CD14-positive monocyte (primary cell): Measurements from ENCODE around the gene GNG2. TPM values are rescaled to one million over a fixed set of nuclear protein-coding genes. Genes with fewer than 3 reads are reported as not detected.
A peak's percentile ranks its signal among the peaks of the same experiment; 100 is the strongest.

Source experiments
- DNase-seq, 3 donors: peaks; one replicate each; pipeline ENCODE4 v3.0.0-alpha.2; 2011 to 2022
- H2AFZ ChIP-seq: 2 replicates; pipeline ENCODE4 v1.6.0; 2012; ENCODE audit warnings: mild to moderate bottlenecking, low read depth, low read length, inconsistent platforms; ENCODE audit not compliant: insufficient read depth, poor library complexity, severe bottlenecking
- H3K27ac ChIP-seq, 2 donors: 1 replicate in 1 of 2; 2 replicates in 1 of 2; pipeline ENCODE4 v1.5.1; 2012 to 2013; ENCODE audit warnings: low read length in 2 of 2, control low read depth in 1 of 2, inconsistent platforms in 1 of 2, low read depth in 1 of 2, mild to moderate bottlenecking in 1 of 2
- H3K27me3 ChIP-seq, 2 donors: one replicate each; pipeline versions ENCODE4 v1.6.0 to v1.6.1; 2011 to 2013; ENCODE audit warnings: low read length in 2 of 2; ENCODE audit not compliant: control insufficient read depth in 2 of 2, insufficient read depth in 2 of 2
- H3K36me3 ChIP-seq, 2 donors: replicated peaks in 1 of 2; 1 replicate in 1 of 2; 2 replicates in 1 of 2; pipeline versions ENCODE4 v1.5.1 to v1.6.1; 2012 to 2013; ENCODE audit warnings: low read length in 2 of 2, control low read depth in 1 of 2, inconsistent platforms in 1 of 2, mild to moderate bottlenecking in 1 of 2; ENCODE audit not compliant: insufficient read depth in 2 of 2, control insufficient read depth in 1 of 2
- H3K4me1 ChIP-seq, 2 donors: 1 replicate in 1 of 2; 2 replicates in 1 of 2; pipeline versions ENCODE4 v1.5.1 to v1.6.1; 2012 to 2013; ENCODE audit warnings: low read length in 2 of 2, control low read depth in 1 of 2, inconsistent platforms in 1 of 2, mild to moderate bottlenecking in 1 of 2, moderate library complexity in 1 of 2; ENCODE audit not compliant: insufficient read depth in 2 of 2, control insufficient read depth in 1 of 2
- H3K4me2 ChIP-seq: replicated peaks from 2 replicates; pipeline ENCODE3; 2012; ENCODE audit warnings: low read length, moderate library complexity, mild to moderate bottlenecking; ENCODE audit not compliant: poor library complexity, severe bottlenecking; ENCODE audit errors: extremely low read depth
- H3K4me3 ChIP-seq, 3 experiments: fragments of 200-600 bp in 1 of 3; sonication (generic) in 1 of 3; replicated peaks in 1 of 3; 1 replicate in 2 of 3; 2 replicates in 1 of 3; pipeline ENCODE4 v1.5.1; 2011 to 2013; ENCODE audit warnings: low read length in 3 of 3, mild to moderate bottlenecking in 3 of 3, control low read depth in 2 of 3, low read depth in 2 of 3, inconsistent platforms in 1 of 3, moderate library complexity in 1 of 3
- H3K79me2 ChIP-seq: 2 replicates; pipeline ENCODE4 v1.6.0; 2012; ENCODE audit warnings: mild to moderate bottlenecking, control low read depth, inconsistent platforms, low read length, moderate library complexity; ENCODE audit not compliant: insufficient read depth
- H3K9ac ChIP-seq: 2 replicates; pipeline ENCODE4 v1.6.0; 2017; ENCODE audit warnings: low read length, mild to moderate bottlenecking; ENCODE audit not compliant: insufficient read depth, poor library complexity, severe bottlenecking
- H3K9me3 ChIP-seq, 2 donors: replicated peaks in 1 of 2; 1 replicate in 1 of 2; 2 replicates in 1 of 2; pipeline versions ENCODE4 v1.5.1 to v1.6.1; 2012 to 2013; ENCODE audit warnings: low read length in 2 of 2, control low read depth in 1 of 2; ENCODE audit not compliant: control insufficient read depth in 1 of 2, insufficient read depth in 1 of 2
- H4K20me1 ChIP-seq: 2 replicates; pipeline ENCODE4 v1.6.0; 2012; ENCODE audit warnings: mild to moderate bottlenecking, low read length, control low read depth, moderate library complexity; ENCODE audit not compliant: insufficient read depth
- H3K27ac Mint-ChIP-seq, 7 donors: one replicate each; pipeline ENCODE4 v1.8.0; 2020; ENCODE audit warnings: mild to moderate bottlenecking in 7 of 7, mixed read lengths in 7 of 7, moderate library complexity in 6 of 7, inconsistent platforms in 2 of 7
- H3K27me3 Mint-ChIP-seq, 3 donors: one replicate each; pipeline ENCODE4 v1.8.0; 2021 to 2022; ENCODE audit warnings: low read depth in 3 of 3, mild to moderate bottlenecking in 3 of 3, mixed read lengths in 3 of 3, moderate library complexity in 3 of 3, inconsistent platforms in 1 of 3
- H3K36me3 Mint-ChIP-seq, 2 donors: one replicate each; pipeline ENCODE4 v1.8.0; 2020; ENCODE audit warnings: mixed read lengths in 2 of 2, inconsistent platforms in 1 of 2, mild to moderate bottlenecking in 1 of 2
- H3K4me1 Mint-ChIP-seq: one replicate; pipeline ENCODE4 v1.8.0; 2020; ENCODE audit warnings: mild to moderate bottlenecking, mixed read lengths
- H3K4me3 Mint-ChIP-seq, 2 donors: one replicate each; pipeline ENCODE4 v1.8.0; 2020; ENCODE audit warnings: mild to moderate bottlenecking in 2 of 2, mixed read lengths in 2 of 2, moderate library complexity in 1 of 2
- H3K9me3 Mint-ChIP-seq, 7 donors: one replicate each; pipeline ENCODE4 v1.8.0; 2020 to 2022; ENCODE audit warnings: mixed read lengths in 7 of 7, mild to moderate bottlenecking in 6 of 7, moderate library complexity in 6 of 7, inconsistent platforms in 2 of 7
- WGBS: methylation state at CpG from one replicate; pipeline ENCODE4 v1.1.5; 2013; ENCODE audit warnings: missing lambda C conversion rate; ENCODE audit not compliant: insufficient coverage; 5-methylcytosine and 5-hydroxymethylcytosine counted together
- intact Hi-C, 2 donors: fragments of 100-400 bp; cut with micrococcal nuclease; formaldehyde crosslinking; loops; one replicate each; pipeline versions ENCODE4 v1.15.0 to v1.15.1; 2023
- polyA plus RNA-seq, 3 donors: library from polyadenylated mRNA; depleted of rRNA in 1 of 3; unstranded in 2 of 3; stranded (reverse) in 1 of 3; fragments of 300-500 nt in 2 of 3; fragments of >200 nt in 1 of 3; fragmentation: Illumina TruSeq in 2 of 3; gene quantifications; 1 replicate in 2 of 3; 2 replicates in 1 of 3; pipeline ENCODE4 v1.2.3, GENCODE V29; 2012 to 2021
- TF ChIP-seq, protein P1 (sequence below): fragments of 200-600 bp; IDR thresholded peaks from one replicate; pipeline ENCODE4 v1.8.0; 2022; ENCODE audit warnings: antibody characterized with exemption, mild to moderate bottlenecking

Gene GNG2
- polyA plus RNA-seq, 3 donors = 42.7 to 151 (median 146) TPM

DNA sequence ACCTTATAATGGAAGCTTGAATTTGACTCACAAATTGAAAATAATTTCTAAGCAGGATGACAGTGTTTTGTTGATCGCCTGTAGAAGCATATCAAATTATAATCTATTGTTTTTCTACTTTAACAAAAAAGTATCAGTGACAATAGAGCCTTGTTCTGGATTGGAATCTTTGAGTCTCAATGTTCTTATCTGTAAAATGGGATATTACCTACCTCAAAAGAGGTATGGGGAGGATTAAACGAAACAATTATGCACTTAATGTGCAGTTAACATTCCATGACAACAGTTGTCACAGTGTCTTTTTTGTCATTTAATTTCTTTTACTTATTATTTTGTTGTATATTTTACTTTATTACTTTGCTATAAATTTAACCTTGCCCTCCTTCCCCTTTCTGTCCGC, 130.1 kb downstream of the GNG2 start:
- H4K20me1 ChIP-seq = peaks cover 5% of the 10 kb centered on the region
- no peaks in the 10 kb centered on the region for H3K9me3 ChIP-seq
- DNase-seq = no peak
- Mint-ChIP-seq H3K9me3 (no peaks in the 10 kb centered on the region), H3K27ac (no peak overlapping the region), H3K27me3 (no peaks in the 10 kb centered on the region), H3K36me3 (peaks cover 34 to 36% of the 10 kb centered on the region in 2 donors), H3K4me3 (peak overlapping the region in 1 of 2 donors; percentile 92), H3K4me1 (peaks cover 17% of the 10 kb centered on the region)
- peak overlapping the region; percentile 79 for H3K4me2 ChIP-seq
- no peak overlapping the region for H2AFZ ChIP-seq
- intact Hi-C loops = no loop called here
- H3K79me2 ChIP-seq = peaks cover 42% of the 10 kb centered on the region
- TF ChIP-seq, protein P1, sequence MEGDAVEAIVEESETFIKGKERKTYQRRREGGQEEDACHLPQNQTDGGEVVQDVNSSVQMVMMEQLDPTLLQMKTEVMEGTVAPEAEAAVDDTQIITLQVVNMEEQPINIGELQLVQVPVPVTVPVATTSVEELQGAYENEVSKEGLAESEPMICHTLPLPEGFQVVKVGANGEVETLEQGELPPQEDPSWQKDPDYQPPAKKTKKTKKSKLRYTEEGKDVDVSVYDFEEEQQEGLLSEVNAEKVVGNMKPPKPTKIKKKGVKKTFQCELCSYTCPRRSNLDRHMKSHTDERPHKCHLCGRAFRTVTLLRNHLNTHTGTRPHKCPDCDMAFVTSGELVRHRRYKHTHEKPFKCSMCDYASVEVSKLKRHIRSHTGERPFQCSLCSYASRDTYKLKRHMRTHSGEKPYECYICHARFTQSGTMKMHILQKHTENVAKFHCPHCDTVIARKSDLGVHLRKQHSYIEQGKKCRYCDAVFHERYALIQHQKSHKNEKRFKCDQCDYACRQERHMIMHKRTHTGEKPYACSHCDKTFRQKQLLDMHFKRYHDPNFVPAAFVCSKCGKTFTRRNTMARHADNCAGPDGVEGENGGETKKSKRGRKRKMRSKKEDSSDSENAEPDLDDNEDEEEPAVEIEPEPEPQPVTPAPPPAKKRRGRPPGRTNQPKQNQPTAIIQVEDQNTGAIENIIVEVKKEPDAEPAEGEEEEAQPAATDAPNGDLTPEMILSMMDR = no peak
- WGBS = no CpG with 5 or more reads among the region's 3 CpGs
- peaks cover 11 to 17% of the 10 kb centered on the region in 2 donors for H3K4me1 ChIP-seq
- H3K4me3 ChIP-seq = peak overlapping the region in 2 of 3 experiments; percentile 95 to 99
- H3K9ac ChIP-seq = peak overlapping the region; percentile 96
- peaks cover 32 to 41% of the 10 kb centered on the region in 2 donors for H3K36me3 ChIP-seq
- no peaks in the 10 kb centered on the region for H3K27me3 ChIP-seq
- peak overlapping the region in 1 of 2 donors; percentile 94 for H3K27ac ChIP-seq

DNA sequence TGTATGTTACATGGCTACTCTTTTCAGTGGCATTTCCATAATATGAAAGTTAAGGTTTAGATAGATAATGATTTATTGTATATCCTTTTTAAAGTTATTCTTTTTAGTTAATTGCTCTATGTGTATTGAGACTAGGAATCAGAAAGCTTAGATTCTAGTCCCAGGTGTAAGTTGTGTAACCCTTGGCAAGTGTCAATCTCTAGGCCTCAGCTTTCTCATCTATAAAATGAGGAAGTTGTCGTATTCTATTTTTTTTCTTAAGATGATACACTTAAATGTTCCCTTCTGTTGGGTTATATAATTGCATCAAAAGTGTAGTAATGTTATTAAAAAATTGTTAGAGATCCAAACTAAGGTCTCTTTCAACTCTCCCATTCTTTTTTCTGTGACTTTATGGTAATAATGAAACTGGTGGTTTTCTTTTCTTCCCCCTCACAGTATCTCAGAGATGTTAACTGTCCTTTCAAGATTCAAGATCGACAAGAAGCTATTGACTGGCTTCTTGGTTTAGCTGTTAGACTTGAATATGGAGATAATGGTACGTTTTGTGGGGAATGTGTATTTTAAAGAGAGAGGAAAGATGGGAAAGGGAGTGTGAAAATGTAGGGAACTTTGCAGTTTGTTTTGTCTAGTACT, 133.0 kb downstream of the GNG2 start:
- no peaks in the 10 kb centered on the region for H3K27me3 Mint-ChIP-seq
- H3K36me3 ChIP-seq = peaks cover 48 to 70% of the 10 kb centered on the region in 2 donors
- H3K36me3 Mint-ChIP-seq = peaks cover 52 to 56% of the 10 kb centered on the region in 2 donors
- TF ChIP-seq, protein P1 = no peak
- DNase-seq = no peak
- WGBS = no CpG with 5 or more reads among the region's 3 CpGs
- H3K9ac ChIP-seq = no peak overlapping the region
- peaks cover 10% of the 10 kb centered on the region for H4K20me1 ChIP-seq
- no peak overlapping the region for H3K4me3 Mint-ChIP-seq
- peak overlapping the region in 1 of 7 donors; percentile 4 for H3K27ac Mint-ChIP-seq
- no peaks in the 10 kb centered on the region for H3K9me3 Mint-ChIP-seq
- peaks cover 11 to 17% of the 10 kb centered on the region in 2 donors for H3K4me1 ChIP-seq
- peaks cover 17% of the 10 kb centered on the region for H3K4me1 Mint-ChIP-seq
- intact Hi-C loops = no loop called here
- peak overlapping the region in 1 of 2 donors; percentile 30 for H3K27ac ChIP-seq
- no peak overlapping the region for H3K4me3 ChIP-seq
- no peaks in the 10 kb centered on the region for H3K27me3 ChIP-seq
- peaks cover 44% of the 10 kb centered on the region for H3K79me2 ChIP-seq
- H3K9me3 ChIP-seq = no peaks in the 10 kb centered on the region
- no peak overlapping the region for H2AFZ ChIP-seq
- H3K4me2 ChIP-seq = no peak overlapping the region
